Mesothelial cell of epicardium (in vitro differentiated cells): ENCODE measurements around the gene WBP2. TPM values are rescaled to one million over a fixed set of nuclear protein-coding genes. Genes with fewer than 3 reads are reported as not detected.

ENCODE experiments used
- DNase-seq, 2 experiments: peaks; one replicate each; pipeline ENCODE4 v3.0.0; 2021; ENCODE audit warnings: low spot score in 2 of 2; ENCODE audit not compliant: unreplicated experiment in 2 of 2
- H3K27ac Mint-ChIP-seq: 2 replicates; pipeline ENCODE4 v1.8.0; 2021; ENCODE audit warnings: mixed read lengths
- H3K27me3 Mint-ChIP-seq: 2 replicates; pipeline ENCODE4 v1.8.0; 2021; ENCODE audit warnings: low read depth, mixed read lengths
- H3K36me3 Mint-ChIP-seq: 2 replicates; pipeline ENCODE4 v1.8.0; 2021; ENCODE audit warnings: mixed read lengths
- H3K4me1 Mint-ChIP-seq: 2 replicates; pipeline ENCODE4 v1.8.0; 2021; ENCODE audit warnings: mixed read lengths
- H3K4me3 Mint-ChIP-seq: 2 replicates; pipeline ENCODE4 v1.8.0; 2021; ENCODE audit warnings: mild to moderate bottlenecking, moderate library complexity, mixed read lengths
- H3K9me3 Mint-ChIP-seq: 2 replicates; pipeline ENCODE4 v1.8.0; 2021; ENCODE audit warnings: mixed read lengths
- CTCF ChIP-seq: fragments of 200-600 bp; sonication (generic); IDR thresholded peaks from one replicate; pipeline ENCODE4 v1.5.0; 2021; ENCODE audit warnings: antibody characterized with exemption; ENCODE audit not compliant: unreplicated experiment
- total RNA-seq: library from RNA; stranded (reverse); gene quantifications from 3 replicates; pipeline ENCODE4 v1.2.1, GENCODE V29; 2021

Gene WBP2
- total RNA-seq, 1 donor from 2014 or later, result 42.3 TPM

GRCh38 chr17:75838410-75838809 lies 16.7 kb downstream of the WBP2 start:
- Mint-ChIP-seq H3K4me1 (peaks cover 5% of the 10 kb centered on the region), H3K27ac (no peak overlapping the region), H3K9me3 (no peaks in the 10 kb centered on the region), H3K4me3 (no peak overlapping the region), H3K27me3 (no peaks in the 10 kb centered on the region), H3K36me3 (no peaks in the 10 kb centered on the region)
- TF ChIP-seq CTCF, result no peak
- DNase-seq, result no peak

GRCh38 chr17:75837899-75838298 lies 17.2 kb downstream of the WBP2 start:
- H3K36me3 Mint-ChIP-seq, result no peaks in the 10 kb centered on the region
- H3K27me3 Mint-ChIP-seq, result no peaks in the 10 kb centered on the region
- H3K9me3 Mint-ChIP-seq, result no peaks in the 10 kb centered on the region
- H3K4me1 Mint-ChIP-seq, result peaks cover 8% of the 10 kb centered on the region
- no peak for DNase-seq
- no peak overlapping the region for H3K4me3 Mint-ChIP-seq
- TF ChIP-seq CTCF, result no peak
- H3K27ac Mint-ChIP-seq, result no peak overlapping the region

GRCh38 chr17:75836605-75837004 lies 18.5 kb downstream of the WBP2 start:
- Mint-ChIP-seq H3K4me3 (no peak overlapping the region), H3K36me3 (no peaks in the 10 kb centered on the region), H3K4me1 (peaks cover 15% of the 10 kb centered on the region), H3K9me3 (no peaks in the 10 kb centered on the region), H3K27me3 (no peaks in the 10 kb centered on the region), H3K27ac (no peak overlapping the region)
- TF ChIP-seq CTCF, result no peak
- no peak for DNase-seq

- peaks cover 15% of the 10 kb centered on the region for H3K4me1 Mint-ChIP-seq
- H3K9me3 Mint-ChIP-seq, result no peaks in the 10 kb centered on the region
- no peak for DNase-seq
- H3K4me3 Mint-ChIP-seq, result no peak overlapping the region
- no peaks in the 10 kb centered on the region for H3K36me3 Mint-ChIP-seq
- no peaks in the 10 kb centered on the region for H3K27me3 Mint-ChIP-seq
- TF ChIP-seq CTCF, result no peak
- no peak overlapping the region for H3K27ac Mint-ChIP-seq
These were observed 19.5 kb downstream of the WBP2 start for GRCh38 chr17:75835654-75835987.

GRCh38 chr17:75834928-75835653 lies 20.0 kb downstream of the WBP2 start:
- Mint-ChIP-seq H3K4me1 (peaks cover 15% of the 10 kb centered on the region), H3K27ac (no peak overlapping the region), H3K36me3 (no peaks in the 10 kb centered on the region), H3K4me3 (no peak overlapping the region), H3K27me3 (no peaks in the 10 kb centered on the region), H3K9me3 (no peaks in the 10 kb centered on the region)
- no peak for TF ChIP-seq CTCF
- no peak for DNase-seq
